IPS DF 19.7 (cell line): Measurements from ENCODE around the gene GSDMA.
"Not testable (repeated sequence)": the region's sequence is repeated elsewhere in the genome, so short reads cannot be mapped to it uniquely, and the experiment has no call there.

Source experiments
- DNase-seq: peaks from one replicate; pipeline ENCODE4 v3.0.0-alpha.2; 2013; ENCODE audit warnings: low read depth, low spot score

Gene GSDMA

GRCh38 chr17:39928858-39929645, 33.8 kb upstream of the GSDMA start:
- DNase-seq = no peak

DNA sequence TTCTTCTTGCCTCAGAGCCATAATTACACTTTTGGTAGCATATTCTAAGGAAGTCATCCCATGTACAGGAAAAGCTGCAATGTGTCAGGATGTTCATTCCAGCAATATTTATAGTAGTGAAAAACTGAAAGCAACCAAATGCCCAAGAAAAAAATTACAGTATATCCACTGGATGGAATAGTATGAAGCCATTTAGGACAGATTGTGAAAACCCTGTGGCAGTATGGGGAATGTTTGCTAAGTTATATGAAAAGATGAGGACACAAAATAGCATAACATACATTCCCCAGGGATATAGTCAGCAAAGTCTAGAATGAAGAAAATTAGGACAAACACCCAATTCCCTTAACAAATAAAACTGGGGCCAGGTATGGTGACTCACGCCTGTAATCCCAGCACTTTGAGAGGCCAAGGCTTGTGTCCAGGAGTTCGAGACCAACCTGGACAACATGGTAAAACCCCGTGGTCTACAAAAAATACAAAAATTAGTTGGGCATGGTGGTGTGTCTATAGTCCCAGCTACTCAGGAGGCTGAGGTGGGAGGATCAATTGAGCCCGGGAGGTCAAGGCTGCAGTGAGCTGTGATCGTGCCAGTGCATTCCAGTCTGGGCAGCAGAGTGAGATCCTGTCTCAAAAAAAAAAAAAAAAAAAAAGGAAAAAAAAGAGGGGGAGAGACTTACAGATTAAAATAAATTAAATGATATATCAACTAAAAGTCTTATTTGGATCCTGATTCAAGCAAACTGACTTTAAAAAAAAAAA, 33.0 kb upstream of the GSDMA start:
- DNase-seq = no peak

GRCh38 chr17:39933912-39934311, 28.9 kb upstream of the GSDMA start:
- no peak for DNase-seq

DNA sequence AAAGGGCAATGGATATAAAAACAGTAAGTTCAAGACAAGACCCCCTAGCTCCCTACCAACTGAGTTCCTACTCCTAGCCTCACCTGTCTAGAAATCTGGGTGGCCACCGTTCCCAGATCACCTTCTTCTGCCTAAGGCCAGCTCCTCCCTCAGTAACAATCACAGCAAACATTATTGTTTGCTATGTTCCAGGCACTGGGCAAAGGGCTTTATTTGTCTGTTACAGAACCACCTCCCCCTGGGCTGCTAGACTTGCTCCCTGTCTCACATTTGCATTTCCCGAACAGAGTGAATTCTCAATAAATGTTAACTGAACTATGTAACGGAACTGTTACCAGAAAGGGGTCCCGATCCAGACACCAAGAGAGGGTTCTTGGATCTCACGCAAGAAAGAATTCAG, 28.5 kb upstream of the GSDMA start:
- no peak for DNase-seq

DNA sequence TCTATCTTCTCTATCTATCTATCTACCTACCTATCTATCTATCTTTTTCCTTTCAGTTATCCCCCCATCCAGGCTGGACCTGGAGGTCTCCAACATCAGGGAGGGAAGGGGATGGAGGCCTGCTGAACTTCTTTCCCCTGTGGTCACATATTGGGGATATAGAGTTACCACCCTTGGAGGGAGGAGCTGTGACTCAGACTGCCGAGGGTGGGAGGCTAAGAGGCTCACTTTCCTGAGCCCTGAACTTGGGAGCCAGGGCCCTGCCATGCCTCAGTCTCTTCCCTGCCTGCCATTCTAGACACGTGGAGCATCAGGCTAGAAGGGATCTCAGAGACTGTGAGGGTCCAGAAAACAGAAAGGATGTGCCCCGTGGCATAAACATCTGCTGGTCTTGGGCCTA, 26.9 kb upstream of the GSDMA start:
- DNase-seq = no peak

DNA sequence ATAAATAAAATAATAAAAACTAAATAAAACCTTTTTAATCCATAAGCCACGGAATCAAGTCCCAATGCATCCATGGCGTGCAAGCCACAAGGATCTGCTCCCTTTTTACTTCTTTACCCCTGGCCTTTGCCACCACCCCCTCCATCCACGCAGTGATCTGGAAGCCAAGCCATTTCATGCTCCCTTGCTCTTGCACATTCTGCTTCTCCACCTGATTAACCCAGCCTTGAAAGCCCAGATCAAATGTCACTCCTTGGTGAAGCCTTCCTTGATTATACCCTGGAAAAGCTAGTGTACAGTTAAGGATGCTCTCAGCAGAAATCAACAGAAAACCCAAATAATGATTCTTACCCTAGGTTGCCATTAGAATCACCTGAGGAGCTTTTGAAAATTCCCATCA, 25.4 kb upstream of the GSDMA start:
- no peak for DNase-seq

- no peak for DNase-seq
These were observed 24.5 kb upstream of the GSDMA start for GRCh38 chr17:39938140-39938869.

DNA sequence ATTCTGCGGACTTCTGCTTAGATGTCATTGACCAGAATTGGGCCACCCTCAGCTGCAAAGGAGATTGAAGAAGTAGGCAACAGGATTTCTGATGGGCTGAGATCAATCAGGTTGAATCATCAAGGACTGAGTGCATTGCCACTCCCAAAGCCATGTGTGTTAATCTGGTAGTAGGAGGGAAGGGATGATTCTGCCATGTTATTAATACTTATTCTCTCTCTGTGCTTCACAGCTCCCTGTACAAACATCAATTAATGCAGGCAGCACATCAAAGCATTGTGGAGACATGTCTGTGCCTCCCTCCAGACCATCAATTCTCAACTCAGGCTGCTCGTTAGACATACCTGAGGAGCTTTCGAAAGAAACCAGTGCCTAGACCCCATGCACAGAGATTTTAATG, 23.7 kb upstream of the GSDMA start:
- no peak for DNase-seq

- no peak for DNase-seq
These were observed 23.0 kb upstream of the GSDMA start for GRCh38 chr17:39939588-39940419.

- no peak for DNase-seq
These were observed 19.0 kb upstream of the GSDMA start for GRCh38 chr17:39943702-39944392.

DNA sequence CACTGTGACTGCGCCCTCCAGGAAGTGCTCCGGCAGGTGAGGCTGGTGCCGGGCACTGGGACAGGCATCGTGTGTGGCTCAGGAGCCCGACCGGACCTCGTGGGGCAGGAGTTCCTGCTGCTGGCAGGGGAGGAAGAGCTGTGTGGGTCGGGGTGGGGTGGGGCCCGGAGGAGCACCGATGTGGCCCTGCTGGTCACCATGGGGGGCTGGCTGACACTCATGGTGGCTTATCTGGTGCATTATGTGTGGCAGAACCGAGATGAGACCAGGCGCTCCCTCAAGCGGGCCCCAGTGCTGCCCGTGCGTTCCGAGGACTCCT, 18.5 kb upstream of the GSDMA start:
- no peak for DNase-seq

DNA sequence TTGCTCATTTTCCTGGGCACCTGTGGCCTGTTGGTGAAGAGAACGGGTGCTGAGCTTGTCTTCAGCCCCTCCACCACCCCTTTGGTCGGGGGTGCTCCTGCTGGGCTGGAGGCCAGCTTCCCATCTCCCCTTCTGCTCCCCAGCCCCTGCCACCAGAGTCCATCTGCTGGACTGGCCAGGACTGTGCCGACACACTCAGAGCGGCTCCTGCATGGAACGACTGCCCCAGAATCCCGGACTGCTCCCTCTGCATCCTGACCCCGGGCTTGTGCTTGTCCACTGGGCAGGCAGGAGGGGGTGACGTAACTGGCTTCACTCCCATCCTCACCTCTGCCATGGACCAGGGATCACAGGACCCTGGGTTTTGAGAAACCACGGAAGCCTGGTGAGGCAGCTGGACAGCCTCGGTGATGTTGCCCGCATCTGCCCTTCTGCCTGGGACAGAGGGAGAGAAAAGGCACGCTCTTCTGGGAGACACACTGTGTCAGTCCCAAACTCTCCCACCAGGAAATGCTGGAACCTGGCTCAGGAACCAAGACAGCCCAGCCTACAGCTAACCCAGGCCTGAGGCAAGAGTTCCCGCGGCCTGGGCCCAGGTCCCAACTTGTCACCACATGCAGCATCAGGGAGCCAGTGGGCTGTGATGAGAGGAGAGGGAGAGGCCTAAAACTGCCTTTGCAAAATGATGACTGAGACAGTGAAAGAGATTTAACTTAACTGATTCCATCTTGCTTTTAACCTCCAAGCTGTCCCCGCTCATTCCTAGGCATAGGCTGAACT, 16.1 kb upstream of the GSDMA start:
- DNase-seq = no peak

DNA sequence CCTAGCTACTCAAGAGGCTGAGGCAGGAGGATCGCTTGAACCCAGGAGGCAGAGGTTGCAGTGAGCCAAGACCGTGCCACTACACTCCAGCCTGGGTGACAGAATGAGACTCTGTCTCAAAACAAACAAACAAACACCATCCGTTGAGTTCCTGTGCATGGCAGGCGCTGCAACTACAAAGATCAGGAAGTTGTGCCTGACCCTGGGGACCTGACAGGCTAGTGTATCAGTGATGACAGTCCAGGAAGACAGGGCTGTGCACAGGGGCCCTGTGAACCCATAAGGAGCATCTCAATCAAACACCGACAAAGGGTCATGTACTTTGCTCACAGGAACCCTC, 14.3 kb upstream of the GSDMA start:
- not testable (repeated sequence) for DNase-seq

DNA sequence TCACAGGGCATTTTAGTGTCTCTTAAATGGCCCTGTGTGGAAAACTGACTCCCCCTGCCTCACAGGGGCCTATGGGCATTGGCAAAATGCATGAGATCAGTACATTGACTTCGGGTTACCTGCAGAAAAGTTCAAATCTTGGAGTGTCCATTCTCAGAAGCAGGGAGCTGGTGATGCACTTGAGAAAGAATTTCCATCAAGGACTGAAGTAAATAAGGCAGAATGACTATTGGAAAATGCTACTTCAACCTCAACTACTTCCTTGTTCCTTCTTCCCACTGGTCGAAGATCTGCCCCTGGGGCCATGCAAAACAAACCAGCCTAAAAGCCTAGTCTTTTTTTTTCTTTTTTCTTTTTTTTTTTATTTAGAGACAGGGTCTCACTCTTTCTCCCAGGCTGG, 13.8 kb upstream of the GSDMA start:
- DNase-seq = no peak

DNA sequence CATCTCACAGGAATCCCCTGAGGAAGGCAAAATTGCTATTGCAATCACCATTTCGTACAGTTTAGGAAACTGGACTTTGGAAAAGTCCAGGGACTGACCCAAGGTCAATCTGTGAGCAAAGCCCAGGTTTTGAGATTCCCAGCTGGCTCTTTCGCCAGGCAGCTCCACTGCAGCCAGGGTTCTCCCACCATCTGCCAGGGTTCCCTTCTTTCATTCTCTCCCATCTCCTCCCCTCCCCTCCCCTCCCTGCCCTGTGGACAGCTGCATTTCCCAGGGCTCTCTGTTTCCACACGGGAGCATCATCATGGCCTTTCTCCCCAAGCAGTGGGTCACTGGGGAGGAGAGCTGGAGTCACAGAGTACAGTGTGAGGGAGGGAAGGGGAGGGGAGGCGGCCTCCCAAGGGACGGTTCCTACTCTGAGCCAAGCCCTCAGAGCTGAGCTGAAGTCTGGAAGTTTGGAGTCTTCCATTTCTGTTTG, 11.9 kb upstream of the GSDMA start:
- DNase-seq = no peak

- DNase-seq = no peak
These were observed 10.7 kb upstream of the GSDMA start for GRCh38 chr17:39951924-39952679.

- peak; percentile 98 for DNase-seq
These were observed 9.9 kb upstream of the GSDMA start for GRCh38 chr17:39952680-39953470.

DNA sequence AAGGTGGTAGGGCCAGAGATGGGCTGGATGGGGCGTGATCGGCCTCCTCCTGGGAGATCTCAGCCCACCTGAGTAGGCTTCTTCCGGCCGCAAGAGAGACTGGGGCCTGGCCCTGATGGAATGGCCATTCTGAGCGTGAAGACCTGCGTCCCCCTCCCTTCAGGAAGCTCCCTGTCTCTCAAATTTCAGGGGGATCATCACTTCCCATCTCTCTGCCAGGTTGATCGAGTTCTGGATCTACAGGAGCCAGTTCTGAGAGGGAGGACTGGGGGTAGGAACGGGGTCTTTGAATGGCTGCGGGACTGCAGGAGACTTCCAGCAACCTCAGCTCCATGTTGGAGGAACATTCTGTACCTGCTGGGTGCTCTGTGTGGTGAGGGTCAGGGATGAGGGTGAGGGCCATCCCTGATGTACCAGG, 9.3 kb upstream of the GSDMA start:
- no peak for DNase-seq

GRCh38 chr17:39954876-39955275, 7.9 kb upstream of the GSDMA start:
- no peak for DNase-seq
